AG09319 (cell line): ENCODE data around the gene TMEM132C.

Experiments
- DNase-seq: peaks from one replicate; pipeline ENCODE4 v3.0.0-alpha.2; 2010; ENCODE audit warnings: low read depth; ENCODE audit errors: extremely low read depth
- CTCF ChIP-seq: IDR thresholded peaks from 2 replicates; pipeline ENCODE4 v1.5.1; 2011; ENCODE audit warnings: low read depth, mild to moderate bottlenecking, inconsistent platforms, low read length, moderate library complexity

Gene TMEM132C

GRCh38 chr12:128513831-128514230, 246.9 kb downstream of the TMEM132C start:
- TF ChIP-seq CTCF, result no peak
- no peak for DNase-seq

GRCh38 chr12:128518644-128519043, 251.7 kb downstream of the TMEM132C start:
- TF ChIP-seq CTCF, result no peak
- DNase-seq, result no peak

GRCh38 chr12:128519426-128519825, 252.5 kb downstream of the TMEM132C start:
- TF ChIP-seq CTCF, result no peak
- DNase-seq, result no peak

- DNase-seq, result no peak
- TF ChIP-seq CTCF, result no peak
Measured at GRCh38 chr12:128521981-128522380, 255.0 kb downstream of the TMEM132C start.

- DNase-seq, result no peak
- no peak for TF ChIP-seq CTCF
Measured at GRCh38 chr12:128524439-128524838, 257.5 kb downstream of the TMEM132C start.

- TF ChIP-seq CTCF, result no peak
- DNase-seq, result no peak
Measured at GRCh38 chr12:128531170-128531569, 264.2 kb downstream of the TMEM132C start.

GRCh38 chr12:128534906-128535305, 267.9 kb downstream of the TMEM132C start:
- no peak for DNase-seq
- no peak for TF ChIP-seq CTCF
